ENCODE data around the gene TMEM170A.

- TF ChIP-seq CTCF (IDR thresholded peaks at IDR 0.05; ENCODE audit: insufficient read depth, low read length, poor library complexity, severe bottlenecking) (no peak), EZH2phosphoT487 (conservative IDR thresholded peaks at IDR 0.05; ENCODE audit: low read length) (no peak)
These were observed 21.7 kb upstream of the TMEM170A start for GRCh38 chr16:75486014-75486675.
